Astrocyte of the cerebellum (primary cell): ENCODE measurements around the gene CDK8.

Source experiments
- DNase-seq: peaks from one replicate; pipeline ENCODE4 v3.0.0-alpha.2; 2011; ENCODE audit warnings: low read depth
- H3K4me3 ChIP-seq: 2 replicates; pipeline ENCODE4 v1.5.1; 2011; ENCODE audit warnings: mild to moderate bottlenecking, low read depth, low read length, moderate library complexity
- CTCF ChIP-seq: IDR thresholded peaks from 2 replicates; pipeline ENCODE4 v1.5.1; 2012; ENCODE audit warnings: low read length, low read depth, moderate library complexity, mild to moderate bottlenecking; ENCODE audit errors: missing control alignments
- in situ Hi-C: cut with HindIII; loops from 2 replicates; pipeline ENCODE4 v1.10.0; 2017; ENCODE audit warnings: low sequenced_read_pairs

CDK8 gene

DNA sequence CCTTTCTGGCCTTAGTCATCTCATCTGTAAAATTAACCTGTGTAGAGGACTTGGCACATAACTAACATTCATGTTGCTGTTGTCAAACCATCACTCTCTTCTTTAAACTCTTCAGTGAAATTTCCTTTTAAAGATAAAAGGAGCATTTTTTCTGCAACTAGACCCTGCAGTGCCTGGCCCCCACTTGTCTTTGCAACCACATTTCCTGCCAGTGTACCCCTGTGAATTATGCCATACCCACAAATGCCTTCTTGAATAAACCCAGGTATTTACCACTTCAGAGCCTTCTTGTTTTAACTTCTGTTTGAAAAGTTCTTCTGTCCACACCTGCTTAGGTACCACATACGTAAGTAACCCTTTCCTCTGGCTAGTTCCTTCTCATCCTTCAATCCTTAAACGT, 118.8 kb downstream of the CDK8 start:
- TF ChIP-seq CTCF = no peak
- DNase-seq = no peak
- H3K4me3 ChIP-seq = no peak overlapping the region
- in situ Hi-C loops = no loop called here

- DNase-seq = no peak
- H3K4me3 ChIP-seq = no peak overlapping the region
- in situ Hi-C loops = no loop called here
- TF ChIP-seq CTCF = no peak
Measured at GRCh38 chr13:26376430-26376829, 122.5 kb downstream of the CDK8 start.

- DNase-seq = no peak
- H3K4me3 ChIP-seq = no peak overlapping the region
- peak; percentile 42 for TF ChIP-seq CTCF
- in situ Hi-C loops = no loop called here
Measured at GRCh38 chr13:26377038-26377437, 123.1 kb downstream of the CDK8 start.

GRCh38 chr13:26378116-26378515, 124.2 kb downstream of the CDK8 start:
- no peak for DNase-seq
- TF ChIP-seq CTCF = no peak
- H3K4me3 ChIP-seq = no peak overlapping the region
- in situ Hi-C loops = no loop called here

DNA sequence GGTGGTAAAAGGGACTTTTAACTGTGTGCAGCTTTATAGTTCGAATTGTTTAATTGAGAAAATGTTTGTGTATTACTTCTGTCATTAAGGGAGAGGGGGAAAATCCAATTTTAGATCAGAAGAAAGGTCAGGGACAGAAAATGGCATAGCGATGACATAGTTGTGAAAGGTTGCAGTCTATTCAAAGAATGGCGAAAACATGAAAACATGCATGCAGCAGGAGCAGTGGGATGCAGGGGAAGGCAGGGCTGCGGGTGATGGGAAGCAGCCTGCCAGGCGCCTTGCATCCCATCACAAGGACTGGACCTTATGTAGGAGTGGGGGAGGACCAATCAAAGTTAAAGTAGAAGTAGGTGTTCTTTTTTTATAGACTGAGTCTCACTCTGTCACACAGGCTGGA, 125.9 kb downstream of the CDK8 start:
- in situ Hi-C loops = no loop called here
- no peak overlapping the region for H3K4me3 ChIP-seq
- no peak for TF ChIP-seq CTCF
- DNase-seq = no peak

DNA sequence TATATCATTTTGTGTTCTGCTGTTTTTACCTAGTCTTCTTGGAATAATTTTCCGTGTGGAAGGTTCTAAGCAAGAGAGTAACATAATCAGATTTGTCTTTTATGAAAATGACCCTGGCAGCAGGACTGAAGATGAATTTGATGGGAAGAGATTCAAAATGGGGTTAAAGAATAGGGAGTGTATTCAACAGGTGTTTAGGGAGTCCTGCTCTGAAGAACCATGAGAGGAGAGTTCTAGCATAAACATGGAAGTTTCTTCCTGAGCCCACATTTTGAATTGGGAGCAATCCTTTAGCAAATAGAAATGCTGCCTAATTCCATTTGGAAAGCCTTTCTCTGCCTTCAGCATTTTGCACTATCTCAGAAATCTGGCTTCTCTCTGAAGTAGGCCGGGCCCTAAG, 127.0 kb downstream of the CDK8 start:
- in situ Hi-C loops = no loop called here
- no peak for DNase-seq
- no peak for TF ChIP-seq CTCF
- no peak overlapping the region for H3K4me3 ChIP-seq

- no peak for TF ChIP-seq CTCF
- no peak overlapping the region for H3K4me3 ChIP-seq
- no peak for DNase-seq
- in situ Hi-C loops = no loop called here
Measured at GRCh38 chr13:26382366-26382765, 128.4 kb downstream of the CDK8 start.
